Upper lobe of right lung (tissue), 1 donor: ENCODE data around the gene TBC1D2. TPM values are rescaled to one million over a fixed set of nuclear protein-coding genes. Genes with fewer than 3 reads are reported as not detected.
A peak's percentile ranks its signal among the peaks of the same experiment; 100 is the strongest.

ENCODE experiments used
- ATAC-seq: fragments of 200-7000 bp; cut with Tn5 transposase; one replicate; pipeline ENCODE4 v1.9.1; 2020; ENCODE audit warnings: mild to moderate bottlenecking, moderate library complexity
- DNase-seq: peaks from one replicate; pipeline ENCODE4 v3.0.0-alpha.2; 2020
- H3K27ac ChIP-seq: fragments of 200-600 bp; one replicate; pipeline ENCODE4 v1.8.0; 2022
- H3K27me3 ChIP-seq: fragments of 200-600 bp; one replicate; pipeline ENCODE4 v1.8.0; 2022; ENCODE audit warnings: mild to moderate bottlenecking
- H3K36me3 ChIP-seq: fragments of 200-600 bp; one replicate; pipeline ENCODE4 v1.8.0; 2022
- H3K4me1 ChIP-seq: fragments of 200-600 bp; one replicate; pipeline ENCODE4 v1.8.0; 2022
- H3K4me3 ChIP-seq: fragments of 200-600 bp; one replicate; pipeline ENCODE4 v1.8.0; 2022; ENCODE audit warnings: mild to moderate bottlenecking
- H3K9me3 ChIP-seq: fragments of 200-600 bp; one replicate; pipeline ENCODE4 v1.8.0; 2022
- intact Hi-C: fragments of 100-400 bp; cut with DNase I; formaldehyde crosslinking; loops from one replicate; pipeline ENCODE4 v1.11.0; 2022
- total RNA-seq: library from RNA; stranded (reverse); fragmentation: NEBNext Ultra II Directional; extraction: Animal tissue kit (Norgen Biotek cat#: 25700); gene quantifications from one replicate; pipeline ENCODE4 v1.2.1, GENCODE V29; 2021
- TF ChIP-seq, protein P1 (sequence below): fragments of 200-600 bp; IDR thresholded peaks from one replicate; pipeline ENCODE4 v1.8.0; 2022; ENCODE audit warnings: antibody characterized with exemption
- donor health status: DM: no; HTN: yes; CAD: no; lungs with severe emphysema.

The TBC1D2 gene
- total RNA-seq, 1 donor from 2014 or later: 71.8 TPM

DNA sequence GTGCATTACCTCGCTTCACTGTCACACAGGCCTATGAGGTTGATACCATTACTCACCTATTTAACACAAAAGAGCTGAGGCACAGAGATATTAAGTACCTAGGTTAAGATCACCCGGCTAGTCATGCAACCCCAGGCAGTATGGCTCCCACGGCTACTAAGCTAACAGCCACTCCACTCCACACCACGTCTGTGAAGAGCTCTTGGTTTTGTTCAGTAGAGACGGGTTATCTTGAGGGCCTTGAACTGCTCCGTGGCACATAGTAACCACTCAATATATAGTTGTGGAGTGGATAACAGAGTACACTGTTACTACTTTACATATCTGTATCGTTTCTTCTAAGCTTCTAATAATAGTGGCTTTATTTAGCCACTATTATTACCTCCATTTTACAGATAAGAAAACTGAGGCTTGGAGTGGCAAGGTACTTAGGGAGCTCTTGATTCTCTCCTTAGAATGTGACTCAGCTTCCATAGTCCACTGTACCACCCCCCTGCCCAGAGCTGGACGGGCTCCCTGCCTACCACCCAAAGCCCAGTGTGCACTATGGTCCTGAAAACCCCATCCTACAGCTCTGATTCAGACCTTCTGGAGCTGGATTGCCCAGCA lies 62.0 kb downstream of the TBC1D2 start:
- intact Hi-C loops: no loop called here
- Histone ChIP-seq H3K27ac (peak overlapping the region; percentile 77), H3K27me3 (no peaks in the 10 kb centered on the region), H3K4me3 (peak overlapping the region; percentile 71), H3K4me1 (peaks cover 8% of the 10 kb centered on the region), H3K9me3 (no peaks in the 10 kb centered on the region), H3K36me3 (peaks cover 9% of the 10 kb centered on the region)
- TF ChIP-seq, protein P1, sequence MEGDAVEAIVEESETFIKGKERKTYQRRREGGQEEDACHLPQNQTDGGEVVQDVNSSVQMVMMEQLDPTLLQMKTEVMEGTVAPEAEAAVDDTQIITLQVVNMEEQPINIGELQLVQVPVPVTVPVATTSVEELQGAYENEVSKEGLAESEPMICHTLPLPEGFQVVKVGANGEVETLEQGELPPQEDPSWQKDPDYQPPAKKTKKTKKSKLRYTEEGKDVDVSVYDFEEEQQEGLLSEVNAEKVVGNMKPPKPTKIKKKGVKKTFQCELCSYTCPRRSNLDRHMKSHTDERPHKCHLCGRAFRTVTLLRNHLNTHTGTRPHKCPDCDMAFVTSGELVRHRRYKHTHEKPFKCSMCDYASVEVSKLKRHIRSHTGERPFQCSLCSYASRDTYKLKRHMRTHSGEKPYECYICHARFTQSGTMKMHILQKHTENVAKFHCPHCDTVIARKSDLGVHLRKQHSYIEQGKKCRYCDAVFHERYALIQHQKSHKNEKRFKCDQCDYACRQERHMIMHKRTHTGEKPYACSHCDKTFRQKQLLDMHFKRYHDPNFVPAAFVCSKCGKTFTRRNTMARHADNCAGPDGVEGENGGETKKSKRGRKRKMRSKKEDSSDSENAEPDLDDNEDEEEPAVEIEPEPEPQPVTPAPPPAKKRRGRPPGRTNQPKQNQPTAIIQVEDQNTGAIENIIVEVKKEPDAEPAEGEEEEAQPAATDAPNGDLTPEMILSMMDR: no peak
- DNase-seq: no peak
- ATAC-seq: peak; percentile 6

DNA sequence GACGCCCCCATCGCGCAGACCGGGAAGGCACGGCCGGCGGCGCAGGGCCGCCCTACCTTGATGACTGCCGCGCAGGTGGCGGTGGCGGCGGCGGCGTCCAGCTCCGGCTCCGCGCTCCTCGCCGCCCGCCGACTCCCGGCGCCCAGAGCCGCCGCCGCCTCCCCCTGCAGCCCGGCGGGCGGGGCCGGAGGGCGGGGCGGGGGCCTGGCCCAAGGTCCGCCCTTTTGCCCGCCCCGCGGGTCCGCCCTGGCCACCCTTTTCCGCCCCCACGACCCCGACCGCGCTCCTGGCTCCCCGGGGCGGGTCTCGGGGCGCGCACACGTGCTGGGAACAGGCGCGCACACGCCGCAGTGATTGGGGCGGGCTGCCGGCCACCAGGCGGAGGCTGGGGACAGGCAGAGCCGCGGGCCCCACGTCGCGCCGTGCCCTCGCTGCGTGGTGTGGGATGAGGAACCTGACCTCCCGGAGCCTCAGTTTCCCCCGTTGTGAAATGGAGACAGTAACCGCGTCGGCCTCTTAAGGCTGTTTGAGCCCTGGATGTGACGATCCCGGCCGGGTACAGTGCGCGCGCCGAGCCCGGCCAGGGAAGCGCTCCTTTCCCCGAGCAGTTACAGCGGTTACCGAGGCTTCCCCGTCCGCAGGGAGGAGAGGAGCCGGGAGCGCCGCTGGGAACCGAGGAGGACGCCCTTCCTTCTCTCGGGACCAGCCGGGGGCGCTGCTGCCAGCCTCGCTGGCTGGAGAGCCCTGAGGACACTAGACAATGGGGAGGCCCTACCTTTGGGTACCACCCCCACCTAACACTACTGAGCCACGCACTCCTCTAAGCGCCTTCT lies 62.7 kb downstream of the TBC1D2 start, which contains the start of gene CORO2A:
TSS of gene CORO2A (minus strand) at position 135 of the 833 bp plus-strand sequence. CDS start 34,977 bp downstream, outside the sequence.
- DNase-seq: peak; percentile 94

DNA sequence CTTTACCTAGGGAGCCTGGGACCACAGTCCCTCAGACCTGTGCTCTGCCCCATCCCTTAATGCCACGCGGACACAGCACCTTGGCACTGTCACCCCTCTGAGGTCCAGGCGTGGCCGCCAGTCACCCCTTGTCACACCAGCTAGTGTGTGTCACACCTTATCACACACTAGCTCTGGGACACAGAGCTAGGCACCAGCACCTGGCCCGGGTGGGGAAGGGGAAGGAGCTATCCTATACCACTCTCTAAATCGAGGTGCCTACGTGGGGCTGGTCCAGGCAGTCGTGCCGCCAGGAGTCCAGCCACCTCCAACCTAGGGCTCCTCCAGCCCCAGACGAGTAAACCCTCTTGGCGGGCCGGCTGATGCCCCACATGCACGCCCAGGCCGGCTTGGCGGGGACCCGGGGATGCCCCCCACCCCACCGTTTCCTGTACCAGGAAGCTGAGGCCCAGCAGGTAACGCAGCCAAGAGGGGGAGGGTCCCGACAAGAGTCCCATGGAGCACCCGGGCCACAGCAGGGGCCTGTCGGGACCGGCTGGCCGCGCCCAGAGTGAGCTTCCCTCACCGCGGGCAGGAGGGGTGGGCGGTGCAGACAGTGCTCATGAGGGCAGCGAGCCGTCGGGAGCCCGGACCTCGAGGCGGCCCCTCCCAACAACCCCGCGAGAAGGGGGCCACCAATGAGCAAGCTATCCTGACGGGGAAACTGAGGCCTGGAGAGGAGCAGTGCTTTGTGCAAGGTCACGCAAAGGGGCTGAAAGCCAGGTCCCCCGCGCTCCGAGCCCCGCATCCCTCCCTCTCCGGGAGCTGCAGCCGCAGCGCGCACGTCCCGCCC lies 63.6 kb downstream of the TBC1D2 start:
- peak; percentile 66 for ATAC-seq
- intact Hi-C loops: no loop called here
- H3K4me1 ChIP-seq: peaks cover 8% of the 10 kb centered on the region
- TF ChIP-seq, protein P1: no peak
- peak; percentile 86 for DNase-seq
- H3K36me3 ChIP-seq: no peaks in the 10 kb centered on the region
- H3K27ac ChIP-seq: peak overlapping the region; percentile 71
- peak overlapping the region; percentile 71 for H3K4me3 ChIP-seq
- H3K9me3 ChIP-seq: no peaks in the 10 kb centered on the region
- no peaks in the 10 kb centered on the region for H3K27me3 ChIP-seq

More for the DNA sequence above, 62.7 kb downstream of the TBC1D2 start, which contains the start of gene CORO2A:
- TF ChIP-seq, protein P1: peak; percentile 41
- Histone ChIP-seq H3K36me3 (peaks cover 2% of the 10 kb centered on the region), H3K27ac (peak within 1 kb of the TSS; percentile 77), H3K27me3 (no peaks in the 10 kb centered on the region), H3K4me3 (peak within 1 kb of the TSS; percentile 71), H3K4me1 (peaks cover 8% of the 10 kb centered on the region), H3K9me3 (no peaks in the 10 kb centered on the region)
- intact Hi-C loops: no loop called here
- peak; percentile 92 for ATAC-seq

DNA sequence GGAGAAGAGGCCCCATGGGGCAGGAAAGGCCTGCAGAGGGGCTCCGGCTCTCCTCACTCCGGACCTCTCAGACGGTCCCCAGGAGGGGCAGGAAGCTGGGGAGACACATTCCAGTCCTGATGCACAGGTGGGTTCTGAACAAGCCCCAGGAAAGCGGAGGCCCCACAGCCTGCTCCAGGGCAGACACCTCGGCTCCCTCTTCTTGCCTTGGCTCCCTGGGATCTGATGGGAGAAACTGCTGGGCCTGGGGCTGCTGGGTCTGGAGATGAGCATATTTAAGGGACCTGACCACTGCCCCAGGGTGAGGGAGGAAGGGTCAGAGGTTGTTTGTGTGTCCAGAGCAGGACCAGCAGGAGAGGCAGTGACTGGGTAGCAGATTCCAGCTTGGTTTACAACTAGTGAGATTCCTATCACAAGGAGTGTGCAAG lies 64.3 kb downstream of the TBC1D2 start:
- H3K4me1 ChIP-seq: peaks cover 8% of the 10 kb centered on the region
- intact Hi-C loops: no loop called here
- ATAC-seq (no peak), DNase-seq (no peak)
- TF ChIP-seq, protein P1: no peak
- no peaks in the 10 kb centered on the region for H3K27me3 ChIP-seq
- no peaks in the 10 kb centered on the region for H3K9me3 ChIP-seq
- peak overlapping the region; percentile 71 for H3K4me3 ChIP-seq
- H3K27ac ChIP-seq: no peak overlapping the region
- no peaks in the 10 kb centered on the region for H3K36me3 ChIP-seq

DNA sequence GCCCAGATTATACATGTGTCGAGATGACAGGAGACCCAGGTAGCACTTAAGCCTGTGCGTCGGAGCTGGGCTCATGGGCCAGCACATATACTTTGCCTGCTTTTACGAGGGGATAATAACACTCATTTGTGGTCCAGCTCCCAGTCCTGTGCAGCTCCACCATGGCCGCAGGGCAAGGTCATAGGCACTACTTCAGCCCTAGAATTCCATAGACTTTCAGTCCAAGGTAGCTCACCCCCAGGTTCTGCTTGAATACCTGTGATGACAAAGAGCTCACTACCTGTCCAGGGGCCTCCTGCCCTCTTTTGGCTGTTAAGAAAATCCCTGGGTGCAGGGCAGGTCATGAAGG lies 64.7 kb downstream of the TBC1D2 start:
- ATAC-seq: no peak
- TF ChIP-seq, protein P1: no peak
- intact Hi-C loops: no loop called here

More for the DNA sequence above, 64.7 kb downstream of the TBC1D2 start:
- H3K4me1 ChIP-seq: peaks cover 8% of the 10 kb centered on the region
- H3K9me3 ChIP-seq: no peaks in the 10 kb centered on the region
- H3K36me3 ChIP-seq: no peaks in the 10 kb centered on the region
- no peaks in the 10 kb centered on the region for H3K27me3 ChIP-seq
- H3K27ac ChIP-seq: no peak overlapping the region
- no peak overlapping the region for H3K4me3 ChIP-seq
- DNase-seq: no peak
